ENCODE data around the gene EI24.

DNA sequence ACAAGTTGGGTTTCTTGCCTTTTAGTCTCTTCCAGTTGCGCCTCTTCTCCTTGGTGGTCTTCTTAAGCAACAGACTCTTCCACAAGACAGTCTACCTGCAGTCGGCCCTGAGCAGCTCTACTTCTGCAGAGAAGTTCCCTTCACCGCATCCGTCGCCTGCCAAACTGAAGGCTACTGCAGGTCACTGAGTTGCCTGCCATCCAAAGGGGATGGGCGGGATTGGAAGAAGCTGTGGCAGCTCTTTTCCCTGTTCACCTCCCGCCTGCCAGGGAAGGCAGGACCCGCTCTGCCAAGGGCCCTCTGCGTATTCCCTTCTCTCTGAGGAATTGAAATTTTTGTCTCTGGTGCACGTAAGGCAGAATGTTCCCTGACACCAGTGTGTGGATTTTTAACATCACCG is 14.2 kb downstream of the EI24 start:
- TF ChIP-seq, protein P1, sequence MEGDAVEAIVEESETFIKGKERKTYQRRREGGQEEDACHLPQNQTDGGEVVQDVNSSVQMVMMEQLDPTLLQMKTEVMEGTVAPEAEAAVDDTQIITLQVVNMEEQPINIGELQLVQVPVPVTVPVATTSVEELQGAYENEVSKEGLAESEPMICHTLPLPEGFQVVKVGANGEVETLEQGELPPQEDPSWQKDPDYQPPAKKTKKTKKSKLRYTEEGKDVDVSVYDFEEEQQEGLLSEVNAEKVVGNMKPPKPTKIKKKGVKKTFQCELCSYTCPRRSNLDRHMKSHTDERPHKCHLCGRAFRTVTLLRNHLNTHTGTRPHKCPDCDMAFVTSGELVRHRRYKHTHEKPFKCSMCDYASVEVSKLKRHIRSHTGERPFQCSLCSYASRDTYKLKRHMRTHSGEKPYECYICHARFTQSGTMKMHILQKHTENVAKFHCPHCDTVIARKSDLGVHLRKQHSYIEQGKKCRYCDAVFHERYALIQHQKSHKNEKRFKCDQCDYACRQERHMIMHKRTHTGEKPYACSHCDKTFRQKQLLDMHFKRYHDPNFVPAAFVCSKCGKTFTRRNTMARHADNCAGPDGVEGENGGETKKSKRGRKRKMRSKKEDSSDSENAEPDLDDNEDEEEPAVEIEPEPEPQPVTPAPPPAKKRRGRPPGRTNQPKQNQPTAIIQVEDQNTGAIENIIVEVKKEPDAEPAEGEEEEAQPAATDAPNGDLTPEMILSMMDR (conservative IDR thresholded peaks at IDR 0.05; ENCODE audit: low read length), result no peak
- TF ChIP-seq EZH2phosphoT487 (IDR thresholded peaks at IDR 0.05; ENCODE audit: borderline replicate concordance), result no peak

Measured in Loucy (cell line).